H1 (cell line): ENCODE measurements around the gene HEXIM1. TPM values are rescaled to one million over a fixed set of nuclear protein-coding genes. Genes with fewer than 3 reads are reported as not detected.

Experiments used
- CEBPB ChIP-seq: IDR thresholded peaks from 2 replicates; pipeline ENCODE4 v1.6.1; 2012; ENCODE audit warnings: low read depth, low read length
- POLR2AphosphoS5 ChIP-seq: IDR thresholded peaks from 2 replicates; pipeline ENCODE4 v1.6.1; 2011; ENCODE audit warnings: low read depth, low read length
- polyA plus RNA-seq, 7 experiments: library from polyadenylated mRNA; depleted of rRNA in 3 of 7; stranded (reverse) in 5 of 7; unstranded in 2 of 7; fragments of >200 nt in 5 of 7; fragments of 200-250 nt in 2 of 7; gene quantifications; 1 replicate in 5 of 7; 2 replicates in 1 of 7; 4 replicates in 1 of 7; pipeline versions ENCODE4 v1.2.1 to v1.2.3, GENCODE V29; 2011 to 2013; ENCODE audit warnings: missing spikeins in 2 of 7, mixed read lengths in 2 of 7
- total RNA-seq: library from RNA; stranded (reverse); fragmentation: NEBNext Ultra II Directional; extraction: Animal tissue kit (Norgen Biotek cat#: 25700); gene quantifications from 2 replicates; pipeline ENCODE4 v1.2.1, GENCODE V29; 2021

HEXIM1 gene
- total and polyA plus RNA-seq, 2 of the 8 experiments (the other 6 are each of a cell fraction or from before 2014, with no cell fraction given), result 9.1 to 38.3 TPM

DNA sequence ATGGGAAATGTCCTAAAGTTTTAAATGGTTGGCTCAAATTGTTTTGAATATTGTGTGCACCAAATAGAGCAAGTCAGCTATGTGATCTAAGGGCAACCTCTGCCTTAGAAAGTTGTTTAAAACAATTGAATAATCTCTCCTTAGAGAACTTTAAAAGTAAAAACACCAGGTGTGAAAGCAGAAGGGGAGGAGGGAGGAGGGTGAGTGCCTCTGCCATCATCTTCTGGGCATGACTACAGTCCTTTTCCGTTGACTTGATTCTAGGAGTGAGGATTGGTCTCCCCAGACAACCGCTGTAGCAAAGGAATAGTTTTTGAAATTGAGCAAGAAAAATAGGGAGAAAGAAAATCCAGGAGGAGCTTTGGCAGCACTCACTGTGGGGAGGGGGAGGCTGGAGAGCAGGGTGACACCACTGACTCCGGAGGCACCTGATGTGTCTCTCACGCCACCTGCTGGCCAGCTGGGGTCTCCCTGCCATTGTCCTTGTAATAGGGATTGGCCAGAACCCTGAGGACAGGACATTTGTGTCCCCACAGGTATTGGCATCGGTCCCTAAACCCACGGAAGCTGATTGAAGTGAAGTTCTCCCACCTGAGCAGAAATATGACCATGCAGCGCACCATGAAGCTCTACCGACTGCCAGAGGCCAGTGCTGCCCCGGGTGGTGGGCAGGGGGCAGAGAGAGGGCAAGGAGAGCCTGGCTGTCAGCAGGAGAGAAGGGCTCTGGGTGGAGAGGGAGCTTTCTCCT, 49.2 kb upstream of the HEXIM1 start (continued):
- peak; percentile 20; the same call in 1 of the 2 replicates for TF ChIP-seq POLR2AphosphoS5
- TF ChIP-seq CEBPB, result no peak
